Measurements from ENCODE around the gene TFDP1. TPM values are rescaled to one million over a fixed set of nuclear protein-coding genes. Genes with fewer than 3 reads are reported as not detected.

The TFDP1 gene
- total RNA-seq (31.1 TPM), polyA plus RNA-seq (10 to 100 TPM; 34.0 to 64.3 (median 49.2) TPM)

DNA sequence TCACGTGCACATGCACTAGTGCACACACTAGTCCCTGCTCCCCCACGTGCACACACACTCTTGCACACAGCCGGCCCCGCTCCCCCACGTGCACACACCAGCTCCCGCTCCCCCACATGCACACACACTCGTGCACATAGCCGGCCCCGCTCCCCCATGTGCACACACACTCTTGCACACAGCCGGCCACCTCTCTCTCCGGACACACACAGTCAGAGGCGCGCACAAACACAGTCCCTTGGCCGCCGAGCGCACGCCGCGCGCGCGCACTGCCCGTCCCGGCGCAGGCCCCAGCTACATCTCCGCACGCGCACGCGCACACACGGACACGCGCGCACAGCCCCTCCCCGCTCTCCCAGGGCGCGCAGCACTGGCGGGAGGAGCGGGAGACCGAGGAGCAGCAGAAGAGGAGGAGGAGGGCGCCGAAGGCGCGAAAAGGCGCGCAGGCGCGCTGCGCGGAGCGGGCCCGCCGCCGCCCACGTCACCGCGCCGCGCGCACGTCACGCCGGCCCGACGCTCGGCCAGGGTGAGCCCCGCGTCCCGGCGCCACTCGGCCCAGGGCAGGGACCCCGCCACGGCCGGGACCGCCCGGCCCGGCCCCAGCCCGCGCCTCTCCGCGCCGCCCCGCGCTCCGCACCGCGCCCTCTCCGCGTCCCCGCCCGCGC, at the start of gene TFDP1:
TSS of gene TFDP1 (plus strand) at position 549 of the 665 bp plus-strand sequence. CDS start 1,085 bp downstream, outside the sequence.
- Mint-ChIP-seq H3K36me3 (peaks cover 6% of the 10 kb centered on the region), H3K9me3 (no peaks in the 10 kb centered on the region), H3K4me3 (peak within 1 kb of the TSS; percentile 88 to 96 (median 93)), H3K4me1 (peaks cover 6 to 36% (median 22%) of the 10 kb centered on the region in 4 donors), H3K27me3 (no peaks in the 10 kb centered on the region), H3K27ac (peak within 1 kb of the TSS; percentile 62 to 86 (median 76))
- ATAC-seq (ENCODE audit: low read depth in 2 of 2): peak; percentile 69 to 70
- Histone ChIP-seq H3K36me3 (ENCODE audit: control insufficient read depth, insufficient read depth, low read length) (peaks cover 3% of the 10 kb centered on the region), H3K4me1 (ENCODE audit: control insufficient read depth, insufficient read depth, low read length, poor library complexity, severe bottlenecking) (peaks cover 31% of the 10 kb centered on the region), H3K27ac (ENCODE audit: insufficient read depth, low read length, poor library complexity, severe bottlenecking) (no peak within 1 kb of the TSS), H3K9me3 (ENCODE audit: control insufficient read depth in 2 of 2, low read length in 2 of 2) (no peaks in the 10 kb centered on the region), H3K27me3 (ENCODE audit: control insufficient read depth, insufficient read depth, low read length) (no peaks in the 10 kb centered on the region), H3K4me3 (ENCODE audit: low read depth, low read length) (peak within 1 kb of the TSS; percentile 74)
- peak; percentile 27 to 90 (median 43) for DNase-seq

- Histone ChIP-seq H3K4me3 (ENCODE audit: low read depth, low read length) (no peak overlapping the region), H3K27me3 (ENCODE audit: control insufficient read depth, insufficient read depth, low read length) (no peaks in the 10 kb centered on the region), H3K36me3 (ENCODE audit: control insufficient read depth, insufficient read depth, low read length) (peaks cover 14% of the 10 kb centered on the region), H3K9me3 (ENCODE audit: control insufficient read depth in 2 of 2, low read length in 2 of 2) (no peaks in the 10 kb centered on the region), H3K4me1 (ENCODE audit: control insufficient read depth, insufficient read depth, low read length, poor library complexity, severe bottlenecking) (no peaks in the 10 kb centered on the region), H3K27ac (ENCODE audit: insufficient read depth, low read length, poor library complexity, severe bottlenecking) (no peak overlapping the region)
- DNase-seq (no peak), ATAC-seq (ENCODE audit: low read depth in 2 of 2) (no peak)
- Mint-ChIP-seq H3K4me3 (no peak overlapping the region), H3K4me1 (peaks cover 0 to 2% (median 0%) of the 10 kb centered on the region in 4 donors), H3K36me3 (peaks cover 39% of the 10 kb centered on the region), H3K9me3 (peaks cover 0 to 3% (median 0%) of the 10 kb centered on the region in 7 donors), H3K27me3 (no peaks in the 10 kb centered on the region), H3K27ac (peak overlapping the region in 1 of 3 donors; percentile 6)
Measured at GRCh38 chr13:113535381-113535781, 49.2 kb upstream of the TFDP1 start.

DNA sequence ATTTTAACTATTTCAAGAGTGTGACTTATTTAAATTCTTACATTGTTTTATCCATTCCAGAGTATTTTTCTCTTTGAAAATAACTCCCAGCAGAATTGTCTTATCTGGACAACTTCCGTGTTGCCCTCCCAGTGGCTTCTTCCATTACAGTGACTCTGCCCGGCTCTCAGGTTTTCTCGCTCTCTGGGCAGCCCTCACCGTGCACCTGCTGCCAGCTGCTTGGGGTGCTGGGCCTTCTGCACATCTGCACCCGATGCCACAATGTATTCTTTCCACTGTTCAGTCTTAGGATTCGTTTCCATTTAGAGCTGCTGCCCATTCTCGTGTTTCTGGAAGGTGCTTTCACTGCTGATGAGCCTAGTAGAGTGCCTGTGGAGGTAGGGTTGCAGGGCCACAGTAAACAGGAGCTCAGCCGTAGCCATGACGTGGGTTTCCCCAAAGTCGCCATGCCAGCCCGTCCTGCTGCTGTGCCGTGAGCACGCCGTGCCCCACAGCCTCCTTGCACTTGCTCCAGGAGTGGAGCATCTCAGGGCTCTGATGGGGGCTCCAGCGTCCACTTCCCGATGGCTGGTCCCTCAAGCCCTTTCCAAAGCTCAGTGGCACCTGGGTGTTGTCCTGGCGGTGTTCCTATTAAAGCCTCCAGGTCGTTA, 48.0 kb upstream of the TFDP1 start:
- peaks cover 18% of the 10 kb centered on the region for H3K36me3 ChIP-seq (ENCODE audit: control insufficient read depth, insufficient read depth, low read length)
- DNase-seq: no peak

GRCh38 chr13:113537205-113537604, 47.3 kb upstream of the TFDP1 start:
- peak overlapping the region in 1 of 3 donors; percentile 62 for H3K27ac Mint-ChIP-seq
- no peaks in the 10 kb centered on the region for H3K27me3 Mint-ChIP-seq
- H3K4me1 ChIP-seq (ENCODE audit: control insufficient read depth, insufficient read depth, low read length, poor library complexity, severe bottlenecking): no peaks in the 10 kb centered on the region
- H3K36me3 ChIP-seq (ENCODE audit: control insufficient read depth, insufficient read depth, low read length): peaks cover 16% of the 10 kb centered on the region
- DNase-seq (no peak), ATAC-seq (ENCODE audit: low read depth in 2 of 2) (no peak)
- peaks cover 0 to 2% of the 10 kb centered on the region in 2 experiments for H3K9me3 ChIP-seq (ENCODE audit: control insufficient read depth in 2 of 2, low read length in 2 of 2)
- H3K27ac ChIP-seq (ENCODE audit: insufficient read depth, low read length, poor library complexity, severe bottlenecking): no peak overlapping the region
- H3K36me3 Mint-ChIP-seq: peaks cover 45% of the 10 kb centered on the region
- H3K4me3 ChIP-seq (ENCODE audit: low read depth, low read length): no peak overlapping the region
- H3K9me3 Mint-ChIP-seq: peaks cover 0 to 6% (median 0%) of the 10 kb centered on the region in 7 donors
- H3K27me3 ChIP-seq (ENCODE audit: control insufficient read depth, insufficient read depth, low read length): no peaks in the 10 kb centered on the region
- H3K4me1 Mint-ChIP-seq: peaks cover 0 to 2% (median 0%) of the 10 kb centered on the region in 4 donors
- H3K4me3 Mint-ChIP-seq: no peak overlapping the region

More for the DNA sequence above, 48.0 kb upstream of the TFDP1 start:
- peak overlapping the region in 1 of 3 donors; percentile 85 for H3K27ac Mint-ChIP-seq
- H3K27me3 Mint-ChIP-seq: no peaks in the 10 kb centered on the region
- peaks cover 0 to 2% of the 10 kb centered on the region in 2 experiments for H3K9me3 ChIP-seq (ENCODE audit: control insufficient read depth in 2 of 2, low read length in 2 of 2)
- H3K4me3 Mint-ChIP-seq: no peak overlapping the region
- peaks cover 0 to 6% (median 0%) of the 10 kb centered on the region in 7 donors for H3K9me3 Mint-ChIP-seq
- H3K27me3 ChIP-seq (ENCODE audit: control insufficient read depth, insufficient read depth, low read length): no peaks in the 10 kb centered on the region
- no peak overlapping the region for H3K27ac ChIP-seq (ENCODE audit: insufficient read depth, low read length, poor library complexity, severe bottlenecking)
- H3K4me1 Mint-ChIP-seq: peaks cover 0 to 2% (median 0%) of the 10 kb centered on the region in 4 donors
- no peaks in the 10 kb centered on the region for H3K4me1 ChIP-seq (ENCODE audit: control insufficient read depth, insufficient read depth, low read length, poor library complexity, severe bottlenecking)
- ATAC-seq (ENCODE audit: low read depth in 2 of 2): no peak
- H3K4me3 ChIP-seq (ENCODE audit: low read depth, low read length): no peak overlapping the region
- H3K36me3 Mint-ChIP-seq: peaks cover 45% of the 10 kb centered on the region

GRCh38 chr13:113537909-113538688, 46.5 kb upstream of the TFDP1 start:
- no peaks in the 10 kb centered on the region for H3K27me3 Mint-ChIP-seq
- H3K4me1 ChIP-seq (ENCODE audit: control insufficient read depth, insufficient read depth, low read length, poor library complexity, severe bottlenecking): no peaks in the 10 kb centered on the region
- no peak overlapping the region for H3K4me3 ChIP-seq (ENCODE audit: low read depth, low read length)
- peaks cover 0 to 6% (median 0%) of the 10 kb centered on the region in 7 donors for H3K9me3 Mint-ChIP-seq
- H3K4me3 Mint-ChIP-seq: no peak overlapping the region
- peaks cover 0 to 2% (median 0%) of the 10 kb centered on the region in 4 donors for H3K4me1 Mint-ChIP-seq
- H3K9me3 ChIP-seq (ENCODE audit: control insufficient read depth in 2 of 2, low read length in 2 of 2): peaks cover 0 to 2% of the 10 kb centered on the region in 2 experiments
- H3K27ac Mint-ChIP-seq: peak overlapping the region in 2 of 3 donors; percentile 53 to 62
- DNase-seq: no peak
- H3K27ac ChIP-seq (ENCODE audit: insufficient read depth, low read length, poor library complexity, severe bottlenecking): no peak overlapping the region
- H3K36me3 Mint-ChIP-seq: peaks cover 45% of the 10 kb centered on the region
- no peak for ATAC-seq (ENCODE audit: low read depth in 2 of 2)
- H3K36me3 ChIP-seq (ENCODE audit: control insufficient read depth, insufficient read depth, low read length): peaks cover 16% of the 10 kb centered on the region
- no peaks in the 10 kb centered on the region for H3K27me3 ChIP-seq (ENCODE audit: control insufficient read depth, insufficient read depth, low read length)

DNA sequence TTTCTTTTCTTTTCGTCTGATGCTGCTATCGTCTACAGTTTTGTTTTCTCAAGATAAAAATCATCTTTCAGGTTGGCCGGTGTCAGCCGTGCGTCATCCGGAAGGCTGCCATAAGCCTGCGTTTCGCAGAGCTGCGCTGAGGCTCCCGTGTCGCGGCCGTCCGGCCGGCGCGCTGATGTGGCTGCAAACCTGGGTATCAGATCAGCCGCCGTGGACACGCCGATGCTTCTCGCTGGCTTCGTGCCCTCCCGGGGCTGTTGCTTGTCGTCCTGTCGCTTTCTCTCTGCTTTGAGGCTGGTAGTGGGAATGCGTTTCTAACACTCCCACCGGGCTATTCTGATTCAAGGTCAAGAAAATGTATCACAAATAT, 45.9 kb upstream of the TFDP1 start:
- H3K9me3 ChIP-seq (ENCODE audit: control insufficient read depth in 2 of 2, low read length in 2 of 2): peaks cover 0 to 2% of the 10 kb centered on the region in 2 experiments
- DNase-seq (no peak), ATAC-seq (ENCODE audit: low read depth in 2 of 2) (no peak)
- H3K4me3 ChIP-seq (ENCODE audit: low read depth, low read length): no peak overlapping the region
- Mint-ChIP-seq H3K27ac (no peak overlapping the region), H3K9me3 (peaks cover 0 to 6% (median 0%) of the 10 kb centered on the region in 7 donors), H3K36me3 (peaks cover 48% of the 10 kb centered on the region), H3K27me3 (no peaks in the 10 kb centered on the region), H3K4me1 (peaks cover 0 to 5% (median 1%) of the 10 kb centered on the region in 4 donors), H3K4me3 (no peak overlapping the region)
- H3K36me3 ChIP-seq (ENCODE audit: control insufficient read depth, insufficient read depth, low read length): peaks cover 16% of the 10 kb centered on the region
- H3K27ac ChIP-seq (ENCODE audit: insufficient read depth, low read length, poor library complexity, severe bottlenecking): no peak overlapping the region
- H3K4me1 ChIP-seq (ENCODE audit: control insufficient read depth, insufficient read depth, low read length, poor library complexity, severe bottlenecking): no peaks in the 10 kb centered on the region
- H3K27me3 ChIP-seq (ENCODE audit: control insufficient read depth, insufficient read depth, low read length): no peaks in the 10 kb centered on the region

DNA sequence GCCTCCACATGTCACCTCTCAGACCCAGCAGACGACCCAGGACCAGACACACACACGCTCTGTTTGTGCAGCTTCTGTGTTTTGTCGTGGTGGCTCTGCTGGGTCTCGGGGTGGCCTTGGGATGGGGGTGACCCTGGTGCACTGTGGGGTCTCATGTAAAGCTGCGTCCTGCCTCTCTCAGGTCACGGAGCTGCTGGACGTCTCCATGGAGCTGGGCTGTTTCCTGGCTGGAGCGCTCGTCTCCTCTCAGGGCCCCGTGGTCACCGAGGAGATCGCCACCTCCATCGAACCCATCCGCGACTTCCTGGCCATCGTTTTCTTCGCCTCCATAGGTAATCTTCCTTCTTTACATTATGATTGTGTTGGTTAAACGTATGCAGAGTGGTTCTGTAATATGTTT, 45.4 kb upstream of the TFDP1 start:
- no peaks in the 10 kb centered on the region for H3K27me3 ChIP-seq (ENCODE audit: control insufficient read depth, insufficient read depth, low read length)
- Mint-ChIP-seq H3K27ac (no peak overlapping the region), H3K36me3 (peaks cover 47% of the 10 kb centered on the region), H3K4me3 (no peak overlapping the region), H3K9me3 (peaks cover 0 to 6% (median 0%) of the 10 kb centered on the region in 7 donors), H3K4me1 (peaks cover 0 to 5% (median 2%) of the 10 kb centered on the region in 4 donors), H3K27me3 (no peaks in the 10 kb centered on the region)
- H3K9me3 ChIP-seq (ENCODE audit: control insufficient read depth in 2 of 2, low read length in 2 of 2): peaks cover 0 to 2% of the 10 kb centered on the region in 2 experiments
- ATAC-seq (ENCODE audit: low read depth in 2 of 2) (no peak), DNase-seq (no peak)
- H3K4me3 ChIP-seq (ENCODE audit: low read depth, low read length): no peak overlapping the region
- no peaks in the 10 kb centered on the region for H3K4me1 ChIP-seq (ENCODE audit: control insufficient read depth, insufficient read depth, low read length, poor library complexity, severe bottlenecking)
- peaks cover 13% of the 10 kb centered on the region for H3K36me3 ChIP-seq (ENCODE audit: control insufficient read depth, insufficient read depth, low read length)
- no peak overlapping the region for H3K27ac ChIP-seq (ENCODE audit: insufficient read depth, low read length, poor library complexity, severe bottlenecking)

Measured in CD4-positive, CD25-positive, alpha-beta regulatory T cell (primary cell).